GM19035 (cell line): ENCODE results near the gene ARHGAP24.

Source experiments
- ATAC-seq: cut with Tn5 transposase; IDR thresholded peaks from one replicate; pipeline ENCODE4 v1.9.1; 2021; ENCODE audit not compliant: unreplicated experiment

The ARHGAP24 gene

DNA sequence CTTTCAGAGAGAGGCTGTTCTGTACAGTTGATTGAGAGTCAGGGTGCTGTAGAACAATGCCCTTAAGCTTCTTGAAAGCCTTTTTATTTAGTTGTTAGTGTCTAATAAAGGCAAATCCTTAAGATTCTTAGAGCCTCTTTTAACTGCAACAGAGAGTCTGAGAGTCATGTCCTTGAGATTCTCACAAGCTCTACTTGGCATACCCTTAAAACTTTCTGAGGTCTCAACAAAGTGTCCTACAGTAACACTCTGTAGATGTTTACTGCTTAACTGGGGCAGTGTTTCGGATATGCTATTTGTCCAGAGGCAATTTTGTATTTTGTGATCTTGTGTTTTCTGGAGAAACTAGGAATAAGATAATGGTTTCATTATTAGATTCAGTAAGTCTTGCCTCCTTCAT is 209.7 kb downstream of the ARHGAP24 start:
- ATAC-seq, result no peak

DNA sequence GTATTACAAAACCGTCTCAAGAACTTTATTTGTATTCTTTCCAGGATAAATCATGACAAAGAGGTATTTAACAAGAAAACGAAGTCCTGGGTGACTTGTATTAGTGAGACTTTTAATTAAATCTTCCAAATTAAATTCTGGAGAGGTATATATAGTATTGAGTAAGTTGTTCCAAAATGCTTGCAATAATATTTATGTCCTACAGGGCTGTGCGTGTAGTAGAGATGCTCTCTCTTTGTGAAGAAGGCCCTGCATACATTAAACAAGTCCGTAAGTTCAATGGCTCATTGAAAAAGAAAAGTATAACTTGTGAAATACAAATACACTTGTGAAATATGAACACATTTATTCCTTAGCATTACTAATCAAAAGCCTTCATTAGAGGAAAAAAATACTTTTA is 211.4 kb downstream of the ARHGAP24 start:
- ATAC-seq, result no peak

DNA sequence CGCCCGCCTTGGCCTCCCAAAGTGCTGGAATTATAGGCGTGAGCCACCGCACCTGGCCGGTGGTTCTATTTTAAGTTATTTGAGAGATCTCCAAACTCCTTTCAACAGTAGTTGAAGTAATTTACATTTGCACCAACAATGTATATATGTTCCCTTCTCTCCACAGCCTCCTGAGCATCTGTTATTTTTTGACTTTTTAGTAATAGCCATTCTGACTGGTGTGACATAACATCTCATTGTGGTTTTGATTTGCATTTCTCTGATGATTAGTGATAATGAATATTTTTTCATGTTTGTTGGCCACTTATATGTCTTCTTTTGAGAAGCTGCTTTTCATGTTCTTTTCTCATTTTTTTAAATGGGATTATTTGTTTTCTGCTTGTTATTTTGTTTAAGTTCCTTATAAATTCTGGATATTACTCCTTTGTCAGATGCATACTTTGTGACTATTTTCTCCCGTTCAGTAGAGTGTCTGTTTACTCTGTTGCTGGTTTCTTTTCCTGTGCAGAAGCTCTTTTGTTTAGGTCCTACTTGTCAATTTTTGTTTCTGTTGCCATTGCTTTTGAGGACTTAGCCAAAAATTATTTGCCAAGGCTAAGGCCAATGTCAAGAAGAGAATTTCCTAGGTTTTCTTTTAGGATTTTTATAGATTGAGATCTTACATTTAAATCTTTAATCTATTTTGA is 213.2 kb downstream of the ARHGAP24 start:
- ATAC-seq, result no peak

DNA sequence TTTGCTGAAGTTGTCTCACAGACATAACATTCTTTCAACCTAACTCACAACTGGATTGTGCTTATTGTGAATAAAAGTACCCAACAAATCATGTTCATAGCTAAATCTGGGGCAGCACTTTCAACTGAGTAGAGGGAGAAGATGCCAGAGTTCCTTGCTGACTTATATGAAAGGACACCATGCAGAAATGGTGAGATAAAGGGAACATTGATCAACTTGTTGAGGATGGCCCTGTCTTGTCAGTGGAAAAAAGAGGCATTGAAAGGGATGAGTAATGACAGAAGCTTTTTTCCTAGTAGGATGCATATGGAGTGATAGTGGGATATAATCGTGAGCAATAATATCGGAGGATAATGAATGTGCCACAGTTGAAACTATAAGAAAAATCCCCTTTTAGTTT is 221.7 kb downstream of the ARHGAP24 start:
- ATAC-seq, result no peak

DNA sequence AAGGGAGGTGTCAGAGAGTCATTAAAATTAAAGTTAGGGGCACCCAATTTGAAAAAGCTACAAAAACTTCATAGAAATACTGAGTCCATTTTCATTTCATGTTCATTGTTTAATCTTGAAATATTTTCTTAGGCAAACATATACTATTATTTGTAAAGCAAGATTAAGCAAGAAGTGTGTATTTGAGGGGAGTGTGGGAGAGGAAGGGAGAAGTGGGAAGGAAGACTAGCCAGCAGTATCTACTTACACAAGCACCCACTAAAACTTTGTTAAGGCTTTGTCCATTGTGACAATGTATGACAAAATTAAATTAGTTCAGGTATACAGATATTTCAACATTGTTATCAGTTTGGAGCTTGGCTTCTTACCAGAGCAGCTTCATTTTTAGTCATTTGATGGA is 222.9 kb downstream of the ARHGAP24 start:
- ATAC-seq, result no peak

DNA sequence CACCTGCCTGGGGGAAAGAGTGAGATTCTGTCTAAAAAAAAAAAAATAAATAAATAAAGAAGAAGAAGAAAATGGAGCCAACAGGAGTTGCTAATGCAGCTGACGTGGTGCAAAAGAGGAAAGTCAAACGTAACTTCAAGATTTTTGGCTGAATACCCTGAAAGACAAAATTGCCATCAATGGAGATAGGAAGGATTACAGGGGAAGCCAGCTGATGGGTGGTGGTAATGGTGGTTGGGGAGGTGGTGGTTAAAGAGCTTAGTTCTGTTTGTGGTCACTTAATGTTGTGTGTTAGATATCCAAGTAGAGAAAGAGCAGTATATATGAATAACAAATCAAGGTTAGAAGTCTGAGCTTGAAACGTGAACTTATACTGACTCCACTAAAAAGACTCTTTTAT is 225.4 kb downstream of the ARHGAP24 start:
- ATAC-seq, result no peak

DNA sequence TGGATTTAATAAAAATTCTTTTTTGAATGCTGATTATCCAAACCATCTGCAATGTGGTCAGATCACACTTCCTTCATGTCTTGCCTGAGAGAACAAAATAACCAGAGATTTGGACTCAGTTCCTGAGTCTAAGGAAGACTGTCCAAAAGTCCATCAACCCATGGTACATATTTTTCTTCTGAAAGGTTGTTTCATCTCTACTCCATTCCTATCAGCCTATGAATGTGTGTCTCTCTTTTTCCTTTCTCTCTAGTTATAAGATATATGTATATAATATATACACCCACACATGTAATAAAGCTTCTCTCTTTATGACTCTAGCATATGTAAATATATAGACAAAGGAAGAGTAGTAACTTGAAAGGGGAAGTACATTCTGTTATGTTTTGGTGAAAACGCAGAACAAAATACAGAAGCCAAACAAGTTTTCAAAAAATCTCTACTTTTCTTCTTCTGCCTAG is 226.9 kb downstream of the ARHGAP24 start:
- peak; percentile 100 for ATAC-seq

DNA sequence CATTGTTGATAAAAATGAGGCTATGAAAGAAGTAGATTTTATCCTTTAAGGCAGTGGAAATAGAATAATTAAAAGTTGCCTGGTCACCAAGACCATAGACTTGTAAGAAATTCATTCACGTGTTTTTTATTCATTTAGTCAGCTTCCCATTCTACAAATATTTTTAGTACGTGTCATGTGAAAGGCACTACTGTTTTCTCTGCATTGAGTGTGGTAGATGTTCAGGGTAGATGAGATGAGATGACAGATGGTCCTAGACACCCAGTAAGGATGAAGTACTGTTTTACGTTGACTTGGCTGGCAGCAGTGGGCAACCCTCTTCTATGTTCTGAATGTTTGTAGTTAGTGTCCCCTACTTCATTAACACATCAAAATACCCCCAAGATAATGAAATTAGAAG is 228.1 kb downstream of the ARHGAP24 start:
- ATAC-seq, result no peak

DNA sequence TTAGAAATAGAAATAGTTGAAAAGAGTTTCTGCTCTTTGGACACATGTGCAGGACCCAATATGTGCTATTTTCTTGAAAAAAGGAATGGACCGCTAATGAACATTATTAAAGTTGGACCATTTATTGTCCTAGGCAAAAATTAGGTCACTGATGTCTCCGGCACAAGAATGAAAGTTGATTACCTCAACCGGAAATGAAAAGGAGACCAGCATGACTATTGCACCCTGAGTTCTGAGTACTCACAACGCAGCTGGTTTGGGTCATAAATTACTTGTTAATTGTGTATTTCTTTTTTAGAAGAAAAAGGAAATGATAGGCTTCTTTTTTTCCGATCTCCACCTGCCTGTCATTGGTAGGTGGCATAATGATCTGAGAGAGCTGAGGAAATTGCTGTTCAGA is 232.7 kb downstream of the ARHGAP24 start:
- peak; percentile 90 for ATAC-seq

DNA sequence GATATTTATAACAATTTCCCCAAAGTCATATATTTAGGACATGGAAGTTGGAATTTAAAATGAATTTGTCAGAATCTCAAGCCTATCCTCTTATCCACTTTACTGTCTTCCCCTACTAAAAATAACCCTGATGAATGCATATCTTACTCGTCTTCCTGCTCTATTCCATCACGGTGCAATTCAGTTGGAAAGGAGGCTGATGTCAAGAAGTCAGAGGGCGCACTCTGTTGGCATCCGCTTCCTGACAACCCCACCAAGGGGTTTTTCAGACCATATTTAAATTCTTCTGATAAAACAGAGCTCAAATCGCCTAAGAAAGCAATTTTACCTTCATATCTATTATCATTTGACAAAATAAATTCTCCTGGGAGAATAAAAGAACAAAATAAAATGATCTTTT is 233.5 kb downstream of the ARHGAP24 start:
- no peak for ATAC-seq

DNA sequence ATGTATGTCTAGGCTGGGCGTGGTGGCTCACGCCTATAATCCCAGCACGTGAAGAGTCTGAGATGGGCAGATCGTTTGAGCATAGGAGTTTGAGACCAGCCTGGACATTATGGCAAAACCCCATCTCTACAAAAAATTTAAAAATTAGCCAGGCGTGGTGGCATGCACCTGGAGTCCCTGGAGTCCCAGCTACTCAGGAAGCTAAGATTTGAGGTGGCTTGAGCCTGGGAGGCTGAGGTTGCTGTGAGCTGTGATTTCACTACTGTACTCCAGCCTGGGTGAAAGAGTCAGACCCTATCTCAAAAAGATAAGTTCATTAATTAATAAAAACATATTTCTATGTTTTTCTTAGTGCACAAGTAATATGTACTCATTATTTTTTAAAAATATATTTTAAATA is 238.1 kb downstream of the ARHGAP24 start:
- no peak for ATAC-seq

DNA sequence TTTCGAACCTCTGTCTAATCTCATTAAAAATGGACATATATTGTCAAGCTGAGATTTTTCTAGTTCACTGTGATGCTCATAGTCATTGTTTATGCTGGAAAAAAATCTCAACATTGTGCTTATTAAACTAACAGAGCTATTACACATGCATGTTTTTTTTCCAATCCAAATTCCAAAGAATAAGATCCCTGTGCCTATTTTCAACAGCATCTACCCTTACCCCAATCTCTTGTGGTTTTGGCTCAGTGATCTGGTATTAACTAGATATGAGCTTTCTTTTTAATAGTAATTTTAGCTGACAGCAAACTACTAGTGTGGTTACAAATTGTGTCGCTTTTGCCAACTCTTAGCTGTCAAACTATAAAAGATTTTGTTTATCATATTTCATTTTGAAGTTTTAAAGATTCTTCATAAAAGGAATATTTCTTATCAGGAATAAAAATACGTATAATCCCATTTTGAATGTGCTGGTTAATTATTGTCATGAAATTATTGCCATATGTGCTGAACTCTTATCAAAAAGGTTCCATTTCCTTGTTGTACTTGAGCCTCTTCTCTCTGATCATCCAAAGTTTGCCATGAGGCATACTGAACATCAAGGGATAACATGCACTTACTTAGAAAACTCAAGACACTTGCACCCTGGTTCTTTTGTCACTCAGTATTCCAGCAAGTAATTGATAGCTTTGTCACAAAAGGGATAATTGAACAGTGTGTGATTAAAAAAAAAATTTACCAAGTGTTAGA is 241.2 kb downstream of the ARHGAP24 start:
- ATAC-seq, result no peak

DNA sequence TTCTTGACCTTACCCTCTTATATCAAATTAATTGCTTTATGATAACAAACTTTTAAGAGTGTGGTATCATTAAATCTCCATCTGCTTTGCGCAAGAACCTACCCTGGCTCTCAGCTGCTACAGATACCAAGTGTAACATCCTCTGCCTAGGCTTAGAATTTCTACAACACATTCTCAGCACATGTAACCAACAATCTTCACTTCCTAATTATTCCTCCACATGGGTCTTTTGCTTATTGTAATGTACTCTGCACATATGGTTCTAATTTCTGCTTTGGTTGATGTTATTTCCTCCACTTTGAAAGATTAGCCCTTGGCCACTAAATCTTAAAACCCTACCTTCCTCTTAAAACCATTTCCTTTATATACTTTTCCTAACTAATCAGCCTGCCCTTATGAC is 242.4 kb downstream of the ARHGAP24 start:
- no peak for ATAC-seq

DNA sequence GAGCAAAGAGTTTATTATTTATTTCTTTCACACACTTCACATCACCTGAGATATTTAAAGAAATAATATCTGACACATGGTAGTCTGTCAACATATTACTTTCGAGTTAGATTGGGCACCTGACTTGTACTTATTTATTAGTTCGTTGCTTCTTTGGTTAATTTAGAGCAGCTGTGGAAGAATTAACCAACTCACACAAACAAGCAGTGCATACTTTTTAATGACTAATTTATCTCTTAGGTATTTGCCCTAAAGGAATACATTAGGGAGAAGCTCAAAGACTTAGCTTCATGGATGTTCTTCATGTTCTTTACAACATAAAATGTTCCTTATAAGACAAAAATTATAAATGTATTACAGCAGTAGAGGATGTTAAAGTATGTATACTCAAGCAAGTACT is 242.9 kb downstream of the ARHGAP24 start:
- no peak for ATAC-seq

DNA sequence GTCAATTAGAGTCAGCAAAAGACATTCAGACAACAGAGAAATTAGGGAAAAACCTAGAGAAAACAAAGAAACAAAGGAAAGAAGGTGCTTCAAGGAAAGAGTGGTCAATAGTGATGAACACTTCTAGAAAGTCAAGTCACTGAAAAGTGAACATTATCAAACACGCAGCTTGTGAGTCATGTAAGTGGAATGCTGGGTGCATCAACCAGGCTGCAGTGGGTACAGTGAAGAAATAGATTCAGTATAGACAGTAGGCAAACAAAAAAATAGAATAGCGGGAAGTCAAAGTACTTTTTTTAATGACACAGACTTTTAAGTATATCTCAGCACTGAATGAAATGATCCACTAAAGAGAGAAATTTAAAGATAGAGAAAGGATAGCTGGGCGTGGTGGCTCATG is 245.8 kb downstream of the ARHGAP24 start:
- no peak for ATAC-seq

DNA sequence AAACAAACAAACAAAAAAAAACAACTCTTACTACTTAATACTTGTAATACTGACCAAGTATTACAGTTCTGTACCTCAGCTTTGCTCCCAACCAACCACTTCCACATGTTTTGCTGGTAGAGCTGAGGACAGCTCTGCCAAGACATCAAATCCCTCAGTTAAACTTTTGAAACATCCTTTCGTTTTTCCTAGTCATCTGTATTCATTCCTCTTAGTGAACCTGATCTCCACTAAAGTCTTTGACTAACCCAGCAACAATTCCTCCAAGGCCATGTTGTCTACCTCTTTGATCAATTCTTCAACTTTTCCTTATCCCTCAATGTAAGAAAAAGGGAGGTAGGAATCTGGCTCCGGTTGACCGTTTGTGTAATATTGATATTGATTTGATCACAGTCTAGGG is 247.5 kb downstream of the ARHGAP24 start:
- ATAC-seq, result no peak

DNA sequence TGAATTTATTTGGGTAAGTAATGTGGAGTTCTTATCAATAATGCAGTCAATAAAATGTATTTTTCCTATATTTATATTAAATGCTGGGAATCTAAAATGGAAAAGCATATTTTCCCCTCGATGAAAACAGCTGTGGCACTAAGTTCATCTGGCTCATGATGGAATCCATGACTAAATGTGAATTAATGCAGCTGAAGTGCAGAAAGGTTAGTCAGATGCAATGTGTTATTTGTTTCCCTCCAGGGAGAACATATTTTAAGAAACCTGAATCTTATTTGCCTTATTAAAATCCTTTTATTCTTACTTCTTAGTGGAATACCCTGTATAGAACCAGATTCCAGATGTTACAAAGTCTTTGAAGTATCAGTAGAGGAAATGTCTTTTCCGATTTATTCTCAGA is 247.9 kb downstream of the ARHGAP24 start:
- no peak for ATAC-seq

DNA sequence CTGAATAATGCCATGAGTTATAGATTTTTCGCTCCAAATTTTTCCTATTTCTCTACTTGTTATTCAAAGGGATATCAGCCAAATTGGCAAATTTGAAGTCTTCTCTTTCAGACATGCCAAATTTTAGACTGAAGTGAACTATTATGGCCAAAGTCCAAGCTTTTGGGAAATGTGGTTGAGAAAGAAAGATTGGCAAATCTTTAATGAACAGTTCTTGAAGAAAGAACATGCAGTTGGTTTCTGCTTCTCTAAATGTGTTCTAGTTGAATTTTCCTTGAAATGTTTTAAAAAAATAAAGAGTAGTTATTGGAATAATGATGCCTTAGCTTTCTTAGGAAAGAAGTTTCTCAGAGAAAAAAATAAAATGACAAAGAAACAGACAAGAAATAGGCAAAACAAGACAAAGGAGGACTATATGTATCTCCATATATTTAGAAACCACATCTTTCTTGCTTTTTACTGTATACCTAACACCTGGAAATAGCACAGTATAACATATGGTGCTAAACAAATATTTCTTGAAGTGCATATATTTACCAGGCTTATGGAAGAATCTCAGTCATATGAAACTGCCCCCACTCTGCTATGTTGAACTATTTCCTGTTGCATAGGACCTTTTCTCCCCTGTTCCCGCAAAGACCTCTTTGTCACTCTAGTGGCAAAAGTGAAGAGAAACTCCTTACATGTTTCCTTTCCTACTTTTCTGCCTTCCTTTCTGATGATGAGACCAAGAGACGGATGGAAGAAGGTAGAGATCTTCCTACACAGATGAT is 250.0 kb downstream of the ARHGAP24 start:
- peak; percentile 16 for ATAC-seq

DNA sequence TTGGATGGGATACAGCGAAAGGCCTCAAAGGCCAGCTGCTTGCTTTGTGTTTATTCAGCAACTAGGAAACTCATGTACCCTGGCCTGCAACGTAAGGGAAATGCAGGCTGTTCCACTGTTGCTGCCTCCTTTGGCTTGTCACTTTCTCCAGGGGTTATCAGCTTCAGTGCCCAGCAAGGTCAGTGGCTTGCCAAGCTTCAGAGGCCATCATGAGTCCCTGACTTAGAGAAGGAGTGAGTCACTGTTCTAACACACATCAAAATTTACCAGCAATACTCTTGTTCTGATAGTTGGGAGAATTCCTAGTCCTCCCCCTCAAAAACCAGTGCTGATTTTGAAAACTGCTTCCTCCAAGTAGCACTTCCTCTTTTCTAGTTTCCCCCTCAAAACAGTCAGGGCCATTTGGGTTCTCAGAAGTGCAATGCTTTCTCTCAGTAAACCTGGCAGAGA is 250.8 kb downstream of the ARHGAP24 start:
- ATAC-seq, result peak; percentile 89

DNA sequence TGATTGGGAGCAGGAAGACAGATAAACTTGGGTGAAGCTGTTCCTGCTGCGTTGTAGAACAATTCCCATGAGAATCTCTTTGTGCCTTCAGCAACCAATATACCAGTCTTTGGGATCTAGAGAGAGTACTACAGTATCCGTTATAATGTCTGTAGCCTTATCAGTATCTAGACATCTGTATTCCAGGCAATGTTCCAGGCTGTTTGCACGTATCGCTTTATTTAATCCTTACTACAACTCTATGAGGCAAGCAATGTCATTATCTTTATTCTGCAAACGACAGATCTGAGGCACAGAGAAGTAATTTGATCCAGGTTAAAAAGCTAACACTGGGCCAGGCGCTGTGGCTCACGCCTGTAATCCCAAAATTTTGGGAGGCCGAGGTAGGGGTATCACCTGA is 251.6 kb downstream of the ARHGAP24 start:
- no peak for ATAC-seq

DNA sequence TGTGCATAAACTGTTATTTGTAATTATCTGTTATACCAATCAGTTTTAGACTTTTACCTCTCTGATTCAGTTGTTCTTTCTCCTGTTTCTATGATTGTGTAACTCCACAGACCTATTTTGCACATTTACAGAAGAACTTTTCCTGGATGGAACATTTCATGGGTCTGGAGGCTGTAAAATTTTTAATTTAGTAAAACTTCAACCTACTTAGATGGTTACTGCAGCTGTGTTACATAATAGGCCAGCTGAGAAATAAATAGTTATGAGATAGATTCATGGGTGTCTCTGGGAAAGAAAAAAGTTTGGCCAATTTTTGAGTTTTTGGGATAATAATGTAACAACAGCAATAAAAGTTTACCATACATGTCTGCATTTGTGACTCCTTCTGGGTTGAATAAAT is 253.5 kb downstream of the ARHGAP24 start:
- ATAC-seq, result no peak

DNA sequence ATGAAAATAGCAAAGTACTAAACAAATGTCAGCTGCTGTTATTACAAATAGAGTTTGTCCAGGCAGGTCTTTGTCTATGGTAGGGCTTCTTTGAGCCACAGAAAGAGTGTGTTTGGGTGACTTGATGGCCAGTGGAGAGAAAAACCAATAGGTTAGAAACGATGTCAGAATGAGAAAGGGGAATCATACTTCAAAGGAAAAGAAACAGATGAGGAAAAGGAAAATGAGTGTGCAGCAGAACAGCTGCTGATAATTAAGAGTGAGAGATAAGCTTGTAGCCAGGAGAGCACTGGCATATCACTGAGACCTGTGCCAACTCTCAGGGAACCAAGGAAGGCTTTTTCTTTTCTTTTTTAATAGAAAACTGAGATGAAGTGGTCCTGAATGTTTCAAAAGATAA is 257.2 kb downstream of the ARHGAP24 start:
- ATAC-seq, result peak; percentile 45
